Measurements from ENCODE around the gene ZHX3. TPM values are rescaled to one million over a fixed set of nuclear protein-coding genes. Genes with fewer than 3 reads are reported as not detected.

The ZHX3 gene, protein sequence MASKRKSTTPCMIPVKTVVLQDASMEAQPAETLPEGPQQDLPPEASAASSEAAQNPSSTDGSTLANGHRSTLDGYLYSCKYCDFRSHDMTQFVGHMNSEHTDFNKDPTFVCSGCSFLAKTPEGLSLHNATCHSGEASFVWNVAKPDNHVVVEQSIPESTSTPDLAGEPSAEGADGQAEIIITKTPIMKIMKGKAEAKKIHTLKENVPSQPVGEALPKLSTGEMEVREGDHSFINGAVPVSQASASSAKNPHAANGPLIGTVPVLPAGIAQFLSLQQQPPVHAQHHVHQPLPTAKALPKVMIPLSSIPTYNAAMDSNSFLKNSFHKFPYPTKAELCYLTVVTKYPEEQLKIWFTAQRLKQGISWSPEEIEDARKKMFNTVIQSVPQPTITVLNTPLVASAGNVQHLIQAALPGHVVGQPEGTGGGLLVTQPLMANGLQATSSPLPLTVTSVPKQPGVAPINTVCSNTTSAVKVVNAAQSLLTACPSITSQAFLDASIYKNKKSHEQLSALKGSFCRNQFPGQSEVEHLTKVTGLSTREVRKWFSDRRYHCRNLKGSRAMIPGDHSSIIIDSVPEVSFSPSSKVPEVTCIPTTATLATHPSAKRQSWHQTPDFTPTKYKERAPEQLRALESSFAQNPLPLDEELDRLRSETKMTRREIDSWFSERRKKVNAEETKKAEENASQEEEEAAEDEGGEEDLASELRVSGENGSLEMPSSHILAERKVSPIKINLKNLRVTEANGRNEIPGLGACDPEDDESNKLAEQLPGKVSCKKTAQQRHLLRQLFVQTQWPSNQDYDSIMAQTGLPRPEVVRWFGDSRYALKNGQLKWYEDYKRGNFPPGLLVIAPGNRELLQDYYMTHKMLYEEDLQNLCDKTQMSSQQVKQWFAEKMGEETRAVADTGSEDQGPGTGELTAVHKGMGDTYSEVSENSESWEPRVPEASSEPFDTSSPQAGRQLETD
- total RNA-seq, result 26.8 TPM

DNA sequence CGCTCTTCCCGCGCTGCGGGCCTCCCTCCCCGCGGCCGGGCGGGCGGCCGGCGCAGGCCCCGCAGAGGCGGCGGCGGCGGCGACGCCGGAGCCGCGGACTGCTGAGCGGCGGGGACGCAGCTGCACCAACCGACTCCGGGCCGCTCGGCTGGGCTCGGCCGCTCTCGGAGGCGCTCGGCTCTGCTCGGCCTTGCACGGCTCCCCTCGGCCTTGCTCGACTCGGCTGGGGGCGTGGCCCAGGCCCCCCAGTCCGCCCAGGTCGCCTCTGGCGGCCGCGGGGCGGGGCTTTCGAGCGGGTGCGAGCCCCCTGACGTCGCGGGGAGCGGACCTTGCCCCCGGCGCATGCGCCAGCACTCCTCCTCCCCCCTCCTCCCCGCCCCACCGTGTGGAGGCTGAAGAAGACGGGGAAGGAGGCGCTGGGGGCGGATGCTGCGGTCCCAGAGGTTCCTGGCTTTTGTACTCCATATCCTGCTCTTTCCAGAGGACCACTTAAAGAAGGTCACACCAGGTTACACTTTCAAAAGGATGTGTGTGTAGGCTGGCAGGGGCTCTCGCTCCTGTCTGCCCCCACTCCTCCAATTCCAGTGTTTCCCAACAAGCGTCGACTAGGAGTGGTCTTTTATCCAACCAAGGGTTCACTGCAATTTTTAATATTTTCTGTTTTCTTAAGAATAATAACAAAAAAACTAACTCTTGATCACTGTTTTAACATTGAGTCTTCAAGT is at the start of gene ZHX3:
Gene ZHX3, minus strand, starts transcription at position 186 of the 725 bp plus-strand sequence. CDS start 112,815 bp downstream, outside the sequence.
- no peaks in the 10 kb centered on the region for H3K9me3 ChIP-seq
- intact Hi-C loops (cut with DNase I), result loop anchor here (5.0 kb wide), 1 partner anchor 70 kb away; no protein-coding TSS in a partner anchor

DNA sequence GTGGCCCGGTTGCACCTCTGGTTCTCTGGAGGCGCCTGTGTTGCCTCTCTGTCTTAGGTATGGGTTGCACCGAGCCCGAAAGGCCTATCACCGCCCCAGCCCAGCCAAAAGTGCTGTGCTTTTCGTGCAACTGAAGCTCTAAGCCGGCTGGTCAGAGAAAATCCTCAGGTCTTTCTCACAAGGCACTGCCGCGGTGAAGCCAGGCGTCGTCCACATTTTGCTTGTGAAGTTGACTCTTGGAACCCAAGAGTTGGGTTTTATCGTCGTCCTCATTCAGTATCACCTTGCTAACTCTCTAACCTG is 49.8 kb upstream of the ZHX3 start:
- H3K4me1 ChIP-seq, result peaks cover 6% of the 10 kb centered on the region
- TF ChIP-seq, protein P1, sequence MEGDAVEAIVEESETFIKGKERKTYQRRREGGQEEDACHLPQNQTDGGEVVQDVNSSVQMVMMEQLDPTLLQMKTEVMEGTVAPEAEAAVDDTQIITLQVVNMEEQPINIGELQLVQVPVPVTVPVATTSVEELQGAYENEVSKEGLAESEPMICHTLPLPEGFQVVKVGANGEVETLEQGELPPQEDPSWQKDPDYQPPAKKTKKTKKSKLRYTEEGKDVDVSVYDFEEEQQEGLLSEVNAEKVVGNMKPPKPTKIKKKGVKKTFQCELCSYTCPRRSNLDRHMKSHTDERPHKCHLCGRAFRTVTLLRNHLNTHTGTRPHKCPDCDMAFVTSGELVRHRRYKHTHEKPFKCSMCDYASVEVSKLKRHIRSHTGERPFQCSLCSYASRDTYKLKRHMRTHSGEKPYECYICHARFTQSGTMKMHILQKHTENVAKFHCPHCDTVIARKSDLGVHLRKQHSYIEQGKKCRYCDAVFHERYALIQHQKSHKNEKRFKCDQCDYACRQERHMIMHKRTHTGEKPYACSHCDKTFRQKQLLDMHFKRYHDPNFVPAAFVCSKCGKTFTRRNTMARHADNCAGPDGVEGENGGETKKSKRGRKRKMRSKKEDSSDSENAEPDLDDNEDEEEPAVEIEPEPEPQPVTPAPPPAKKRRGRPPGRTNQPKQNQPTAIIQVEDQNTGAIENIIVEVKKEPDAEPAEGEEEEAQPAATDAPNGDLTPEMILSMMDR (IDR thresholded peaks at IDR 0.05), result no peak
- TF ChIP-seq POLR2AphosphoS5 (IDR thresholded peaks at IDR 0.05; ENCODE audit: insufficient read depth in 1 of 2, low read depth in 1 of 2) (no peak), POLR2A (IDR thresholded peaks at IDR 0.05) (no peak)
- H3K36me3 ChIP-seq, result no peaks in the 10 kb centered on the region
- H3K9me3 ChIP-seq, result no peaks in the 10 kb centered on the region
- intact Hi-C loops (cut with DNase I), result no loop called here
- no peak for DNase-seq (ENCODE audit: extremely low spot score in 2 of 2)
- no peak overlapping the region for H3K27ac ChIP-seq
- no peaks in the 10 kb centered on the region for H3K27me3 ChIP-seq
- peak overlapping the region in 1 of 2 donors; percentile 71 for H3K4me3 ChIP-seq

More for the DNA sequence above, at the start of gene ZHX3:
- Histone ChIP-seq H3K4me3 (peak within 1 kb of the TSS; percentile 85 to 95), H3K27me3 (no peaks in the 10 kb centered on the region), H3K27ac (peak within 1 kb of the TSS; percentile 88), H3K36me3 (no peaks in the 10 kb centered on the region), H3K4me1 (peaks cover 38% of the 10 kb centered on the region)
- TF ChIP-seq POLR2AphosphoS5 (IDR thresholded peaks at IDR 0.05; ENCODE audit: insufficient read depth in 1 of 2, low read depth in 1 of 2) (peak; percentile 55 to 85), POLR2A (IDR thresholded peaks at IDR 0.05) (peak in 1 of 2 donors; percentile 35)
- TF ChIP-seq, protein P1 (IDR thresholded peaks at IDR 0.05), result no peak
- peak in 1 of 2 donors; percentile 96 for DNase-seq (ENCODE audit: extremely low spot score in 2 of 2)

GRCh38 chr20:41366546-41367392 is 49.2 kb upstream of the ZHX3 start, which contains the start of gene EMILIN3:
EMILIN3 (minus strand) TSS chr20:41366818; CDS start chr20:41366634, 184 bp downstream.
- TF ChIP-seq, protein P1 (IDR thresholded peaks at IDR 0.05), result no peak
- TF ChIP-seq POLR2AphosphoS5 (IDR thresholded peaks at IDR 0.05; ENCODE audit: insufficient read depth in 1 of 2, low read depth in 1 of 2) (no peak), POLR2A (IDR thresholded peaks at IDR 0.05) (no peak)
- Histone ChIP-seq H3K36me3 (no peaks in the 10 kb centered on the region), H3K4me1 (peaks cover 6% of the 10 kb centered on the region), H3K4me3 (peak within 1 kb of the TSS; percentile 40 to 71), H3K9me3 (no peaks in the 10 kb centered on the region), H3K27me3 (no peaks in the 10 kb centered on the region), H3K27ac (no peak within 1 kb of the TSS)
- DNase-seq (ENCODE audit: extremely low spot score in 2 of 2), result no peak
- intact Hi-C loops (cut with DNase I), result no loop called here

GRCh38 chr20:41365777-41366545 is 48.4 kb upstream of the ZHX3 start:
- intact Hi-C loops (cut with DNase I), result no loop called here
- no peak for DNase-seq (ENCODE audit: extremely low spot score in 2 of 2)
- H3K36me3 ChIP-seq, result no peaks in the 10 kb centered on the region
- H3K27ac ChIP-seq, result no peak overlapping the region
- no peaks in the 10 kb centered on the region for H3K9me3 ChIP-seq
- peaks cover 6% of the 10 kb centered on the region for H3K4me1 ChIP-seq
- TF ChIP-seq, protein P1 (IDR thresholded peaks at IDR 0.05), result no peak
- TF ChIP-seq POLR2AphosphoS5 (IDR thresholded peaks at IDR 0.05; ENCODE audit: insufficient read depth in 1 of 2, low read depth in 1 of 2) (no peak), POLR2A (IDR thresholded peaks at IDR 0.05) (no peak)
- peak overlapping the region; percentile 40 to 71 for H3K4me3 ChIP-seq
- H3K27me3 ChIP-seq, result no peaks in the 10 kb centered on the region
